GM18858 (cell line): Measurements from ENCODE around the gene TSC2.
"Not testable (repeated sequence)": the region's sequence is repeated elsewhere in the genome, so short reads cannot be mapped to it uniquely, and the experiment has no call there.

Source experiments
- ATAC-seq: cut with Tn5 transposase; IDR thresholded peaks from one replicate; pipeline ENCODE4 v1.9.1; 2021; ENCODE audit not compliant: unreplicated experiment

TSC2 gene

DNA sequence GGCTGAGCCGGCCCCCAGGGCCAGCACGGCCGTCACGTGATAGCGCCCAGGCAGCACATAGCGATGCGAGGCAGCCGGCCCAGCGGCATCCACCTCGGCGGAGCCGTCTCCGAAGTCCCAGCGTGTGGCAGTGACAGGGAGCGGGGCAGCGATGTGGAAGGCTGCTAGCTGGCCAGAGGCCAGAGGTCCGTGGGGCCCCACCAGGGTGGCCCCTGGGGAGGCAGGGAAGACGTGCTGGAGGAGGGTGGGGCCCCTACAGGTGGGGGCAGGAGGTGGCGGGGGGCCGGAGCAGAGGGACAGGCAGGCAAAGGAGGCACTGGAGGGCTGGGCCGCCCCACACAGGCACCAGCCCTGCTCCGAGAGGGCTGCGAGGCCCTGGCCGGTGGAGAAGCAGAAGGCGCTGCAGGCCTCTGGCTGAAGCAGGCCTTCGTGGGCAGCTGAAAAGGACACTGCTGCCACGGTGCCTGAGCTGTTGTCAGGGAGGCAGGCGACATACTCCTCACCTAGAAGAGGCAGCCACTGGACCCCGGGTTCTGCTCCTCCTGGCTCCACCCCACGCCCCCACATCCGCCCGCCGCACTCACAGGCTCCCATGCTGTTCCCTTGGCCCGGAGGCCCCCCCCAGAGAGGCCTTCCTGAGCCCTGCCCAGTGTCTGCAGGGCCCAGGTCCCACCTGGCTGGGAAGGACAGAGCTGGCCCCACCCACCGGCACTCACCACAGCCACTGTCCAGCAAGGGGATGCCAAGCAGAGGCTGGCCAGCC is 70.4 kb downstream of the TSC2 start:
- ATAC-seq, result not testable (repeated sequence)

DNA sequence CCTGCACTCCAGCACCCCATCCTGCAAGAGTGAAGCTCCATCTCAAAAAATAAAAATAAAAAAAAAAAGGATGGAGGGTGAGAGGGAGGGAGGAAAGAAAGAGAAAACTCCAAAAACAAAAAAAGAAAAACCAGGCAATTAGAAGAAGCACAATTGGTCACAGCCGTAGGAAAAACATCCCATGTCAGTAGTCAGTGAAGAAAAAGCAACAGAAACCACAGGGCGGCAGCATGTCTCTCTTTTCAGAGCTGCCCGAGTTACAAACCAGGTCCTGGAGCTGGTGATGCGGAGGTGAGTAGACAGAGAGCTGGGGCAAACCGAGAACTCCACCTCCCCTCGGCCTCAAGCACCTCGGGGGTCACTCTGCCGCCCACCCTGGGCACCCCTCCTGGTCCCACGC is 73.5 kb downstream of the TSC2 start:
- ATAC-seq, result not testable (repeated sequence)

DNA sequence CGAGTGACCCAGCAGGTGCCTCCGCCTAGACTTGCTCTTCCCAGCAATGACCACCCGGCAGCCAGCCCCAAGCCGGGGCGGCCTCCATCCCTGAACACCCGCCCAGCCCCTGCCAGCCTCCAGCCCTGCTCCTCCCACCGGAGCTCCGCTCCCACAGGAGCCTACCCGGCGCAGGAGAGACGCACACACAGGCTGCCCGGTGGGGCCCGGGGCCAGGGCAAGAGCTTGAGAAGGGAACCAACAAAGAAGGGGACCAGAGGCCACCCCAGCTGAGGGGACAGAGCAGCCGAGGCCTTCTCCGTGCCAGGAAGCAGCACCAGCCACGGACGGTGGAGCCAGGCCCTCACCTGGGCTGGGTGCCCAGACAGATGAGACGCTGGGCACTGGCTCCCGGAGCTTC is 74.1 kb downstream of the TSC2 start:
- ATAC-seq, result no peak

DNA sequence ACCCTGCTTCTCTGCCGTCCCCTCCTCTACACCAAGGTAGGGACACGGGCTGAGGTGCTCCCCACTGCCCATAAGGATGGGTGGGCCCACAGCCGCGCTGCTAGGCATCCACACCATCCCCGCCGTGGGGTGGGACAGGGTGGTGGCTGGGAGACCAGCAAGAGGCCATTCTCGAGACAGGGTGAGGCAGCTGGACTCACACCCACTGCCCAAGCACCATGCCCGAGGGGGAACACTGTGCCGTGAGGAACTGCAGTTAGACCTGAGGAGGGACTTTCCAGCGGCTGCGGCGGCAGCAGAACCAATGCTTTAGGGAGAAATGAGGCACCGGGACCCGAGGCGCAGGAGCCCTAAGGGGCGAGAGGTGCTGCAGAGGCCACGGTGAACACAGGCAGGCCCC is 74.6 kb downstream of the TSC2 start:
- ATAC-seq, result no peak

DNA sequence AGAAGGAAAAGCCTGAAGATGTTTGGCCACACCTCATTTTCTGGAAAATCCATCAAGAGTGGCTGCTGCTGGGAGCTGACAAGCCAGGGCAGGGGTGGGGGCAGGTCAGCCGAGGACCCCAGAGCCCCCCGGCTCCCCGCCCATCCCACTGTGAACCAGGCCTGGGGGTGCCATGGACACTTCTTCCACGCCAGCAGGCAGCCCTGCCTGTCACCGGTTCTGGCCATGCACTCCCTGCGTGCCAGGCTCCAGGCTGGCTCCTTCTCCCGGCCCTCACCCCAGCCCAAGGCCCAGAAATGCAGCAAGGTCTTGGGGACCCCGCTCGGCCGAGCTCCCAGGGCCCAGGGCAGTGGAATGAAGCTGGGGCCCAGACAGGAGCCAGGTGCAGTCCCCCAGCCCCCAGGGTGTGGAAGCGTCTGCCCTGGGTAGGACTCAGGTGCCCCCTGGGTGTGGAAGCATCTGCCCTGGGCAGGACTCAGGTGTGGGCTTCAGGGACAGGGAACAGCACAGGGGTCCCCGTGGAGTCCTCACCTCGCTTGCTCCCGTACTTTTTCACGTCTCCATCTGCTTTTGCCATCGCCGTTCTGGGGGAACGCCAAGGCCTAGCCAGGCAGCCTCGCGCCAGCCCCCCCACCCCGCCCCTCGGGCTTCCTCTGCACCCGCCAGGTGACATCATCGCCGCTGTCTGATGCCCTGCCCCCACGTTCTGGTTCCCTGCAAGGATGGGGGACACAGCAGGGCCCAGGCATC is 75.3 kb downstream of the TSC2 start:
- not testable (repeated sequence) for ATAC-seq

DNA sequence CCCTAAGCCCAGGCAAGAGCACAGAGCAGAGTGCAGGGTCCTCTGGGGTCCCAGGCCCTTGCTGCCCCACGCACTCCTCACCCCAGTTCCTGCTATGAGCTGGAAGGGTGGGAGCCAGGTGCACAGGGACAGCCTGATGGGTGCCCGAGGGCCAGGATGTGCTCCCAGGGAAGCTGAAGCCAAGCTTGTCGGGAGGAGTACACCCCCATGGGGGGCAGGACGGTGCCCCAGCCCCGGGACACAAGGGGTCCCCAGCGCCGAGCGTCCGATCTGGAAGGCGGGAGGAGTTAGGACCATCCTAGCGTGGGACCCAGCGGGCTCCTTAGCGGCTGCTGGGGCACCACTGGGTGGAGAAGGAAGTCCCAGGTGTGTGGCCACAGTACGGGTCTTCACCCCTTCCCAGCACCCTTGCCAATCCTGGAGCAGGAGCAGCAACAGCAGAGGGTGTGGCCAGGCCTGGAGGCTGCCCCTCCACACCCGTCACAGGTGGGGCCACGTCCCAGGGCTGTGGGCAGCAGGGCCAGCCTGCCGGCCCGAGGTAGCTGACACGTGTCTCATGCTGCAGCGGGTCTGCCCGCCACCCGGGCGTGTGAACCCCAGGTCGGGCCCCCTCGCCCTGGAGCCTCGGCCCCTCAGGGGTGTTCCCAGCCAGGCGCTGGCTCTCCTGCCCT is 76.1 kb downstream of the TSC2 start:
- not testable (repeated sequence) for ATAC-seq

DNA sequence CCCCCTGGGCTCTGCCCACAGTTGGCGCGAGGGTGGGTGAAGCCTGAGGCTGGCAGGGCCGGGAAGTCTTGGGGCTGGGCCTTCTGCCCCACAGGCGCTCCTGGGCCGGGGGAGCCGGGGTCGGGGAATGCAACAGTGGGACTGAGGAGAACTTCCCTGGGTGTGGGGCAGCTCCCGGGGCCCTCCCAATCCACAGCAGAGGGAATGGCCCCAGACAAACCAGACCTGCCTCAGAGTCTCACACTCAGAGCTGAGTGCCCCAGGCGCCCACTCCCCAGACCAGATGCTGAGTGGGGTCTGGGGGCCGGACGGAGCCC is 76.5 kb downstream of the TSC2 start:
- ATAC-seq, result not testable (repeated sequence)

DNA sequence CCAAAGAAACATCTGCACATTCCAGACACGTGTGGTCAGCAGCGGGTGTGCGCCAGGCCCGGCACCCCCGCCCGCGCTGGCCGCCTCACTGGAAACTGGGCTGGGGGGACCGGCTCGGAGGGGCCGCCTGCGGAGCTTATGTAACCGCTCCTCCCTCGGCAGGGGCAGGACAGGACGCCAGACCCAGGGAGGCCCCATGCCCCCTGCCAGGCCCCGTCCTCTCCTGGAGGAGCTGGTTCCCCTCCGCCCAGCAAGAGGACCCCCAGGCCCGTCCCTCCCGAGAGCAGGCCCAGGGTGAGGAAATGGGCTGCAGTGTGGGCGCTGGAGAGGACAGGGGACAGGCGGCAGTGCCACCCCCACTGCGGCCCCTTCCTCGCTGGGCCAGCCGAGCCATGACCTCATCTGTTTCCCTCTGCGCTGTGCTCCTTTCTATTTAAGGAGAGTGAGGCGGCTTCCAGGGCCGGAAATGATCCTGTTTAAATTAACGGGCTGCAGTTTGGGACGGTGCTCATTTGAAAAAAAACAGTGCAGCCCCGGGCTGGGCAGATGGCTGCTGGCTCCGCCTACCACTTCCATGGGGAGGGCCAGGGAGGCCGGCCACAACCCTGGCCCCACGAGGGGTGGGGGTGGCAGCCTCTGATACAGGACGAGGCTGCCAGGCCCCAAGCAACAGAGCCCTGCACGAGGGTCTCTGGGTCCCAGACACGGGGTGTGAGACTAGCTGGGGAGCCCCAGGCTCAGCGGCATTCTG is 77.1 kb downstream of the TSC2 start:
- ATAC-seq, result not testable (repeated sequence)

DNA sequence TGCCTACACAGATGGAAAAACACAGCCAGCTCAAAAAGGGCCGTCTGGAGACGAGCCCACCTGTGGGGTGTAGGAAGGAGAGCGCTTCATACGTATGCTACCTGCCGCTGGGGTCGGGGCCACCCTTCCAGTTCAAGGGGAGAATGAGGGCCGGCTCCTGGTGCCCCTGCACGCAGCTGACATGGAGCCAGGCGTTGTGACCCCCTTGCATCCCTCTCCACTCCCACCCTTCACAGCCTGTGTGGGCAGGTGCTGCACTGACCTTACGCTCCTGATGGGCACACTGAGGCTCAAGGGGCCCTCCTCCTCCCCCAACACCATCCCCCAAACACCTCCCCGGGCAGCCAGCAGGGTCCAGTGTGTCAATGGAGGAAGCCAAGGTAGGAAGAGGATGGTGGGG is 77.8 kb downstream of the TSC2 start:
- ATAC-seq, result not testable (repeated sequence)

DNA sequence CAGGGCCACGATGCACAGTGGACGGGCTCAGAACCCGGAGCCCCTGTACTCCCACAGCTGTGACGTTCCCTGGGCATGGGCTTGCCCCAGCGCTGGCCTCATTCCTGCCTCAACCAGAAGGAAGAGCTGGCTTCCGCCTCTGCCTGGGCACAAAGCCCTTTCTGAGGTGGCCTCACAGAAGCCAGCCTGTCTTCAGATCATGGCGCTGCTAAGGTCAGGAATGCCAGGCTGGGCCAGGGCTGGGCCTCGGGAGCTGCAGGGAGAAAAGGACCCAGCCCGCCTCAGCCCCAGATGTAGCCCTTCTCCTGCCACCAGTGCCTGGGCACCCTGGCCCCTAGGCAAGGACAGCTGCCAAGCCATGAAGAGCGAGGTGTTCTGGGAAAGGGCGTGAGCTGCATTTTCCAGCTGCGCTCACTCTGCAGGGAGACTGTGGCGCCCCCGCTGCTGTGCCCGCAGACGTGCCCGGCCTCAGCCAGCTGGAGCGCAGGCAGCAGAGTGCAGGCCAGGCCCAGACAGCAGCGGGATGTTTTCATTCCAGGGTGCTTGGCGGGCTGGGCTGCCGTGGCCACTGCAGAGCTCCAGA is 78.5 kb downstream of the TSC2 start:
- not testable (repeated sequence) for ATAC-seq

DNA sequence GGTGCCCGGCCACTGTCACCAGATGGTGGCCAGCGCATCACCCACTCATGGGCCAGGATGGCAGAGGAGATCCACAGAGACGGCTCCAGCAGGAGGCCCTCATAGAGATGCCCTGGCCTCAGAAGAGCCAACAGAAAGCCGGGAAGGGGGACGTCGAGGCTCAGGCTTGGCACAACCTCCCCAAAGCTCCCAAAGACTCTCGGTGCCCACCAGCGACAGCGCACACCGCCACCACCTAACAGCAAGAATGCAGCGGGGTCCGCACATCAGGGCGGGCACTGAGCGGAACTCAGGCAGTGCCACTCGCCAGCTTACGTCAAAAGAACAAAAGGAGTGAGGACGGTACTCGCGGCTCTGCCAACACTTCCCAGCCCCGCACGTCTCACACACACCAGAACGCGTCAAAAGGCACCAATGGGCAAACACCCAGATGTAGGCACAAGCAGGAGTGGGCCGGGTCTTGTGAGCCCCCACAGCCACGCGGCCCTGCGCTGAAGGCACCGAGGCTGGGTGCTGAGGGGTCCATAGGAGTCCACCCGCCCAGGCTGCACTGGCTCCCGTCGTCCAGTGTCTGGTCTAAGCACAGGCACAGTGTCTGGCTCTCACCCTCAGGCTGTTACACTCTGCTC is 79.3 kb downstream of the TSC2 start:
- ATAC-seq, result not testable (repeated sequence)

DNA sequence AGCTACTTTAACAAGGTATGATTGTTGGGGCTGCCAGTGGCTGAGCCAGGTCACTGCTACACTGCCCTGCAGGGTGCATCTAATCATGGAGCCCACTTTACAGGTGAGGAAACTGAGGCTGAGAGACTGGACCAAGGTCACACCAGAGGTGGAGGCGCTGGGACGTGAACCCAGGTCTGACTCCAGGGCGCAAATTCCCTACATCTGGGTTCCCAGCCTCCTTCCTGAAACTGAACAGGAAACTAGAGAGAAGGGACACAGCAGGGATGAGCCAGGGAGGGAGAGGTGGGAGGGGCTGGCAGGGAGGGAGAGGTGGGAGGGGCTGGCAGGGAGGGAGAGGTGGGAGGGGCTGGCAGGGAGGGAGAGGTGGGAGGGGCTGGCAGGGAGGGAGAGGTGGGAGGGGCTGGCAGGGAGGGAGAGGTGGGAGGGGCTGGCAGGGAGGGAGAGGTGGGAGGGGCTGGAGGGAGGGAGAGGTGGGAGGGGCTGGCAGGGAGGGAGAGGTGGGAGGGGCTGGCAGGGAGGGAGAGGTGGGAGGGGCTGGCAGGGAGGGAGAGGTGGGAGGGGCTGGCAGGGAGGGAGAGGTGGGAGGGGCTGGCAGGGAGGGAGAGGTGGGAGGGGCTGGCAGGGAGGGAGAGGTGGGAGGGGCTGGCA is 80.0 kb downstream of the TSC2 start:
- not testable (repeated sequence) for ATAC-seq

DNA sequence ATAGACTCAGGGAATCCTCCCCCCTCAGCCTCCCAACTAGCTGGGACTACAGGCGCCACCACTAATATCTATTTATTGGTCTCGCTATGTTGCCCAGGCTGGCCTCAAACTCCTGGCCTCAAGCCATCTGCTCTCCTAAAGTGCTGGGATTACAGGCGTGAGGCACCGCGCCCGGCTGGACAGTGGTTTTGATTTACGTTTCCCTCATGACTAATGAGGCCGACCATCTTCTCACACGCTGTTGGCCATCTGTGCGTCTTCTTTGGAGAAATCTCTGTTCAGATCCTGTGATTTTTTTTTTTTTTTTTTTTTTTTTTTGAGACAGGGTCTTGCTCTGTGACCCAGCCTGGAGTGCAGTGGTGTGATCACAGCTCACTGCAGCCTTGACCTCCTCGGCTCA is 81.5 kb downstream of the TSC2 start:
- not testable (repeated sequence) for ATAC-seq

DNA sequence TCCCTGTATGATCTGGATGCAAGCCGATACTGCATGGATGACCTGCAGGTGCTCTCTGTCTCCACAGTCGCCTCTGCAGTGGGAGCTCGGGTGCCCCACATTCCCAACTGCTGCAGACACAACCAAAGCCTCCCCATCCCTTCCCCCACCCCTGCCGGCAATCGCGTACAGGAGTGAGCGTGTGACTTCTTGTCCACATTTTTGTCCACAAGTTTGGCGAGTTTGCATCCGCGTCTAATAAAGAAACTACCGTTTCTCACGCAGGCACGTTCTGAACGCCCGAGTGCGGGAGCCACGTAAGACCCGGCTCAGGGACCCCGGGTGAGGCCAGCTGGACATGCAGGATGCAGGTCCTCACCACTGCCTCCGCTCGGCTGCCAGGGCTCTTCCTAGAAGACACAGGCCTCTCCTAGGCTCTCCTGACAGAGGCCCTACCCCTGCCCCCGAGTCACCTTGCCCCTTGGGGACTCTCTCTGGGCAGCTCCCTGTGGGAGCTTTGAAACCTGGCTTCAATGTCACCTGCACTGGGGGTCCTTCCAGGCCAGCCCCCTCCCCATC is 82.2 kb downstream of the TSC2 start:
- ATAC-seq, result not testable (repeated sequence)

DNA sequence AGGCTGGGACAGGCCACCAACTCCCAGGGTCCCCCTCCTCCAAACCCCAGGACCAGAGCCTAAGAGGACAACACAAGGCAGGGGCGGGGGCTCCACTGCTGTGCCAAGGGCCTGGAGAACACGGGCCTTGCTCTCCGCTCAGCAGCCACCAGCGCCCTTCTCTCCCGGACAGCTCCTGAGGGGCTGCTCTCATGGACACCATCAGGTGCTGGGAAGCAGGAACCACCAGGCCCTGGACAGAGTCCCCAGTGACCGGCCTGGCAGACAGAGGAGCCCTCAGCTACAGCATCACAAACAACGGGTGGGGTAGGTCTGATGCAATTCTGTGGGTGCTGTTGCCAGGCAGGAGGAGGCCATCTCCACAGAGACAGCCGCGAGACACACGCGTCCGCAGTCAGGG is 86.0 kb downstream of the TSC2 start:
- not testable (repeated sequence) for ATAC-seq

DNA sequence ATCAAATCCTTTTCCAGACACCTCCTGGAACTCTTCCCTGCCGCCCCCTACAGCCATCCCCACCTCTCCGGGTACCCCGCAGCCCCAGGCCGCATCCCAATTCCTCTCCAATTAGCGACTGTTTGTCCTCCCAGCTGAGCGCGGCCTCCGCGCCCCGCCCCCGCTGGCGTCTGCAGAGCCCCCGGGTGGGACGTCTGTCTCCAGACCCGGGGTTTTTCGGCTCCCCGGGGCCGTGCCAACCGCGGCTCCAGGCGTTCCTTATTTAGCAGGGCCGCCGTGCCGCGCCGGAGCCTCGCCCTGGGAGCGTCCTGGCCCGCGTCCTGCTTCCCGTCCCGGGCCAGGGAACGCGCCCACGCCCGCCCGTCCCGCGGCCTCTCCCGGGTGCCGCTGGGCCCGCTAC is 87.3 kb downstream of the TSC2 start:
- not testable (repeated sequence) for ATAC-seq

DNA sequence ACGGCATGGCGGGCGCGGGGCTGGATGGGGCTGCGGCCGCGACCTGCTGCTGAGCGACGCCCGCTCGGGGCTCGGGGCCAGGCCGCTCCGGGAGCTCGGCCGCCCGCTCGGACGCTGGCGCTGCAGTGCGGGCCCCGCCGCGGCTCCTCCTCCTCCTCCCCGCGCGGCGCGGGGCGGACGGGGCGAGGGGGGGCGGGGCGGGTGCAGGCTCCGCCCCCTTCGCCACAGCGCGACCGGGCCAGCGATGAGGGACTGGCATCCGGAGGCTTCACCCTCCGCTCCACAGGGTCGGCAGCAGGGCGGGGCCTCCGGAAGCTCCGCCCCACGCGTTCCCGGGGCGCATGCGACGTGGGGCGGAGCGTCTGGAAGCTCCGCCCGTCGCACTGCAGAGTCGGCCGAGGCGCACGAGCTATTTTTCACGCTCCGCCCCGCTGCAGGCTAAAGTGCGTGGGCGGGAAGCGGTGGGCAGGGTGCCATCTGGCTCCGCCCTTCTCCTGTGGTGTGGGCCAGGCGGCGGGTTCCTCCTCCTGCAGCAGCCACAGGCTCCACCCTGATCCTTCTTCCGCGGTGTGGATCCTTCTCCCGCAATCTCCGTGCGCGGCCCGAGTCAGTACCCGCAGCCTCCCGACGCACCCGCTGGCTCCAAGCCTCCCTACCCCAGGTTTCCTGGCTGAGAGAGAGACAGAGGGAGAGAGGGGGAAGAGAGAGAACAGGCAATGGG is 88.1 kb downstream of the TSC2 start, which contains the start of gene PKD1:
PKD1 (minus strand) TSS at position 129 of the 721 bp plus-strand sequence. CDS start 209 bp downstream, outside the sequence.
- not testable (repeated sequence) for ATAC-seq
